ENCODE results near the gene IMPACT. TPM values are rescaled to one million over a fixed set of nuclear protein-coding genes. Genes with fewer than 3 reads are reported as not detected.
A peak's percentile ranks its signal among the peaks of the same experiment; 100 is the strongest.

The IMPACT gene
- total RNA-seq, 2 donors from 2014 or later, result 9.6 to 20.1 TPM

GRCh38 chr18:24397131-24397693 lies 29.3 kb upstream of the IMPACT start:
- 0 to 1% methylated on average over 11 to 50 of the region's 50 CpGs for WGBS, 2 donors
- ATAC-seq, result peak; percentile 53
- intact Hi-C loops (cut with DNase I), result no loop called here

GRCh38 chr18:24397694-24398368 lies 28.6 kb upstream of the IMPACT start, which contains the start of gene OSBPL1A:
TSS of gene OSBPL1A (minus strand) at chr18:24397824. CDS start at chr18:24377533, 20,291 bp downstream.
- ATAC-seq (peak; percentile 97), DNase-seq (peak; percentile 95 to 97 (median 96))
- TF ChIP-seq, protein P1, sequence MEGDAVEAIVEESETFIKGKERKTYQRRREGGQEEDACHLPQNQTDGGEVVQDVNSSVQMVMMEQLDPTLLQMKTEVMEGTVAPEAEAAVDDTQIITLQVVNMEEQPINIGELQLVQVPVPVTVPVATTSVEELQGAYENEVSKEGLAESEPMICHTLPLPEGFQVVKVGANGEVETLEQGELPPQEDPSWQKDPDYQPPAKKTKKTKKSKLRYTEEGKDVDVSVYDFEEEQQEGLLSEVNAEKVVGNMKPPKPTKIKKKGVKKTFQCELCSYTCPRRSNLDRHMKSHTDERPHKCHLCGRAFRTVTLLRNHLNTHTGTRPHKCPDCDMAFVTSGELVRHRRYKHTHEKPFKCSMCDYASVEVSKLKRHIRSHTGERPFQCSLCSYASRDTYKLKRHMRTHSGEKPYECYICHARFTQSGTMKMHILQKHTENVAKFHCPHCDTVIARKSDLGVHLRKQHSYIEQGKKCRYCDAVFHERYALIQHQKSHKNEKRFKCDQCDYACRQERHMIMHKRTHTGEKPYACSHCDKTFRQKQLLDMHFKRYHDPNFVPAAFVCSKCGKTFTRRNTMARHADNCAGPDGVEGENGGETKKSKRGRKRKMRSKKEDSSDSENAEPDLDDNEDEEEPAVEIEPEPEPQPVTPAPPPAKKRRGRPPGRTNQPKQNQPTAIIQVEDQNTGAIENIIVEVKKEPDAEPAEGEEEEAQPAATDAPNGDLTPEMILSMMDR (IDR thresholded peaks at IDR 0.05), result no peak
- TF ChIP-seq POLR2A (IDR thresholded peaks at IDR 0.05), result peak; percentile 42 to 75 (median 69)
- Histone ChIP-seq H3K9me3 (no peaks in the 10 kb centered on the region), H3K4me3 (peak within 1 kb of the TSS; percentile 58 to 77), H3K36me3 (replicated peaks in 1 of 2; ENCODE audit: insufficient read depth in 1 of 2, low read depth in 2 of 2) (no peaks in the 10 kb centered on the region), H3K27ac (peak within 1 kb of the TSS; percentile 56 to 84 (median 73)), H3K27me3 (no peaks in the 10 kb centered on the region), H3K4me1 (peaks cover 6% of the 10 kb centered on the region)
- WGBS, 2 donors, result 2 to 10% methylated on average over 9 to 48 of the region's 55 CpGs
- intact Hi-C loops (cut with DNase I), result no loop called here

More at GRCh38 chr18:24397131-24397693, 29.3 kb upstream of the IMPACT start:
- H3K36me3 ChIP-seq (replicated peaks in 1 of 2; ENCODE audit: insufficient read depth in 1 of 2, low read depth in 2 of 2), result no peaks in the 10 kb centered on the region
- peak; percentile 37 to 75 (median 55) for DNase-seq
- no peaks in the 10 kb centered on the region for H3K9me3 ChIP-seq
- H3K27me3 ChIP-seq, result no peaks in the 10 kb centered on the region
- TF ChIP-seq, protein P1 (IDR thresholded peaks at IDR 0.05), result no peak
- TF ChIP-seq POLR2A (IDR thresholded peaks at IDR 0.05), result no peak
- peak overlapping the region; percentile 58 to 77 for H3K4me3 ChIP-seq
- peak overlapping the region; percentile 56 to 84 (median 73) for H3K27ac ChIP-seq
- H3K4me1 ChIP-seq, result peaks cover 6% of the 10 kb centered on the region

DNA sequence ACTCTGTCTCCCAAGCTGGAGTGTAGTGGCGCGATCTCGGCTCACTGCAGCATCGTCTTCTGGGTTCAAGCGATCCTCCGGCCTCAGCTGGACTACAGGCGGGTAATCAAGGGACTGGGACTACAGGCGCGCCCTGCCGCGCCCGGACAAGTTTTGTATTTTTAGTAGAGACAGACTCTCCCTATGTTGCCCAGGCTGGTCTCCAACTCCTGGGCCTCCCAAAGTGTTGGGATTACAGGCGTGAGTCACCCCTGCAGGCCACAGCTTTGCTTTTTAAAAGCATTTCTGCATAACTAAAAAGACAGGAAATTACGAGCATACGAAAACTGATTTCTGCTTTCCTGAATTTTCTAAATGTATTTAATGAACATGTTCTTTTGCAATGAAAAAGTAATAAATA lies 27.9 kb upstream of the IMPACT start:
- 90 to 94% methylated on average over 14 to 15 of the region's 15 CpGs for WGBS, 2 donors
- ATAC-seq (no peak), DNase-seq (peak in 1 of 4 donors; percentile 5)
- no peaks in the 10 kb centered on the region for H3K27me3 ChIP-seq
- intact Hi-C loops (cut with DNase I), result no loop called here
- TF ChIP-seq, protein P1 (IDR thresholded peaks at IDR 0.05), result no peak
- TF ChIP-seq POLR2A (IDR thresholded peaks at IDR 0.05), result no peak
- no peak overlapping the region for H3K4me3 ChIP-seq
- peaks cover 6% of the 10 kb centered on the region for H3K4me1 ChIP-seq
- H3K27ac ChIP-seq, result no peak overlapping the region
- no peaks in the 10 kb centered on the region for H3K36me3 ChIP-seq (replicated peaks in 1 of 2; ENCODE audit: insufficient read depth in 1 of 2, low read depth in 2 of 2)
- H3K9me3 ChIP-seq, result no peaks in the 10 kb centered on the region

- Histone ChIP-seq H3K9me3 (no peaks in the 10 kb centered on the region), H3K36me3 (replicated peaks in 1 of 2; ENCODE audit: insufficient read depth in 1 of 2, low read depth in 2 of 2) (no peaks in the 10 kb centered on the region), H3K27ac (no peak overlapping the region), H3K27me3 (no peaks in the 10 kb centered on the region), H3K4me3 (no peak overlapping the region), H3K4me1 (peaks cover 6% of the 10 kb centered on the region)
- WGBS, 2 donors, result 78 to 86% methylated on average over 2 of the region's 2 CpGs
- TF ChIP-seq, protein P1 (IDR thresholded peaks at IDR 0.05), result no peak
- no peak for TF ChIP-seq POLR2A (IDR thresholded peaks at IDR 0.05)
- no peak for DNase-seq
- no peak for ATAC-seq
- intact Hi-C loops (cut with DNase I), result loop anchor here (10.0 kb wide), 1 partner anchor 954 kb away; the partner anchor contains the start of gene ZNF521
These were observed 25.9 kb upstream of the IMPACT start for GRCh38 chr18:24400587-24400986.

Measured in body of pancreas (tissue), 4 donors.